B cell (primary cell): Measurements from ENCODE around the gene SSUH2. TPM values are rescaled to one million over a fixed set of nuclear protein-coding genes. Genes with fewer than 3 reads are reported as not detected.

Experiments
- ATAC-seq: fragments of 200-7000 bp; cut with Tn5 transposase; one replicate; pipeline ENCODE4 v1.10.0; 2021; ENCODE audit warnings: low read depth, mild to moderate bottlenecking, moderate number of reproducible peaks, moderate library complexity
- CTCF ChIA-PET: fragments of 350-600 bp; sonication (Branson Sonifier 250); formaldehyde crosslinking; loops from one replicate; lab custom pipeline; 2021; ENCODE audit warnings: antibody characterized with exemption, inconsistent platforms; lab: Charles Lee
- POLR2A ChIA-PET: fragments of 350-600 bp; sonication (Branson Sonifier 250); formaldehyde crosslinking; loops from one replicate; lab custom pipeline; 2021; ENCODE audit warnings: antibody characterized with exemption; lab: Charles Lee
- DNase-seq: peaks from one replicate; pipeline ENCODE4 v3.0.0; 2013
- H2AFZ ChIP-seq: 2 replicates; pipeline ENCODE4 v1.6.1; 2012; ENCODE audit warnings: mild to moderate bottlenecking, low read depth, low read length; ENCODE audit not compliant: insufficient read depth, poor library complexity, severe bottlenecking
- H3K27ac ChIP-seq, 2 donors: 1 replicate in 1 of 2; 2 replicates in 1 of 2; pipeline ENCODE4 v1.5.1; 2012 to 2013; ENCODE audit warnings: low read length in 2 of 2, mild to moderate bottlenecking in 2 of 2, moderate library complexity in 1 of 2
- H3K27me3 ChIP-seq, 4 experiments: fragments of 200-600 bp in 1 of 4; sonication (generic) in 1 of 4; replicated peaks in 1 of 4; 1 replicate in 2 of 4; 2 replicates in 2 of 4; pipeline versions ENCODE4 v1.6.1 to v1.7.0; 2013 to 2016; ENCODE audit warnings: low read length in 3 of 4, mild to moderate bottlenecking in 2 of 4, mixed read lengths in 1 of 4, moderate library complexity in 1 of 4; ENCODE audit not compliant: insufficient read depth in 4 of 4, control insufficient read depth in 3 of 4; ENCODE audit errors: control extremely low read depth in 1 of 4
- H3K36me3 ChIP-seq, 2 experiments: replicated peaks in 1 of 2; 1 replicate in 1 of 2; 2 replicates in 1 of 2; pipeline versions ENCODE4 v1.6.1 to v1.7.1; 2013; ENCODE audit warnings: low read length in 1 of 2; ENCODE audit not compliant: insufficient read depth in 2 of 2, control insufficient read depth in 1 of 2; ENCODE audit errors: control extremely low read depth in 1 of 2, extremely low read depth in 1 of 2
- H3K4me1 ChIP-seq, 2 donors: fragments of 200-600 bp in 1 of 2; sonication (generic) in 1 of 2; 1 replicate in 1 of 2; 2 replicates in 1 of 2; pipeline versions ENCODE4 v1.5.1 to v1.6.1; 2013 to 2017; ENCODE audit warnings: low read length in 2 of 2; ENCODE audit not compliant: control insufficient read depth in 2 of 2, insufficient read depth in 2 of 2
- H3K4me2 ChIP-seq: replicated peaks from 2 replicates; pipeline ENCODE3; 2012; ENCODE audit warnings: mild to moderate bottlenecking, low read depth, low read length; ENCODE audit not compliant: poor library complexity, severe bottlenecking
- H3K4me3 ChIP-seq, 5 experiments: fragments of 200-600 bp in 1 of 5; sonication (generic) in 1 of 5; 1 replicate in 3 of 5; 2 replicates in 2 of 5; pipeline versions ENCODE4 v1.5.1 to v1.7.0; 2011 to 2016; ENCODE audit warnings: low read length in 4 of 5, mild to moderate bottlenecking in 4 of 5, low read depth in 2 of 5, control low read depth in 1 of 5, moderate library complexity in 1 of 5; ENCODE audit not compliant: insufficient read depth in 1 of 5; ENCODE audit errors: control extremely low read depth in 1 of 5, extremely low read depth in 1 of 5
- H3K79me2 ChIP-seq: fragments of 200-600 bp; sonication (generic); one replicate; pipeline ENCODE4 v1.6.0; 2016; ENCODE audit warnings: low read length; ENCODE audit not compliant: control insufficient read depth, insufficient read depth
- H3K9ac ChIP-seq: fragments of 200-600 bp; sonication (generic); 2 replicates; pipeline ENCODE4 v1.6.1; 2017; ENCODE audit warnings: mild to moderate bottlenecking, low read length, moderate library complexity
- H3K9me3 ChIP-seq, 3 donors: one replicate each; pipeline versions ENCODE4 v1.6.1 to v1.7.1; 2013; ENCODE audit warnings: low read length in 2 of 3; ENCODE audit not compliant: control insufficient read depth in 2 of 3, insufficient read depth in 1 of 3; ENCODE audit errors: control extremely low read depth in 1 of 3
- H4K20me1 ChIP-seq: 2 replicates; pipeline ENCODE4 v1.6.0; 2012; ENCODE audit warnings: mild to moderate bottlenecking, low read length; ENCODE audit not compliant: insufficient read depth, control insufficient read depth, poor library complexity, severe bottlenecking
- H3K27ac Mint-ChIP-seq: one replicate; pipeline ENCODE4 v1.8.0; 2021; ENCODE audit warnings: mixed read lengths
- H3K27me3 Mint-ChIP-seq: one replicate; pipeline ENCODE4 v1.8.0; 2021; ENCODE audit warnings: mixed read lengths
- H3K4me1 Mint-ChIP-seq: one replicate; pipeline ENCODE4 v1.8.0; 2021; ENCODE audit warnings: mixed read lengths
- H3K4me3 Mint-ChIP-seq: one replicate; pipeline ENCODE4 v1.8.0; 2021; ENCODE audit warnings: mixed read lengths
- H3K9me3 Mint-ChIP-seq: one replicate; pipeline ENCODE4 v1.8.0; 2022; ENCODE audit warnings: mixed read lengths; ENCODE audit not compliant: insufficient read depth
- EZH2 ChIP-seq: IDR thresholded peaks from 2 replicates; pipeline ENCODE4 v1.6.1; 2012; ENCODE audit warnings: borderline replicate concordance, low read depth, mild to moderate bottlenecking, moderate library complexity, low read length; ENCODE audit not compliant: insufficient read depth, poor library complexity, severe bottlenecking
- WGBS: methylation state at CpG from one replicate; pipeline ENCODE4 v1.1.5; 2013; ENCODE audit warnings: missing lambda C conversion rate; ENCODE audit not compliant: insufficient coverage; 5-methylcytosine and 5-hydroxymethylcytosine counted together
- intact Hi-C: fragments of 100-400 bp; cut with micrococcal nuclease; formaldehyde crosslinking; loops from one replicate; pipeline ENCODE4 v1.10.0; 2022
- polyA plus RNA-seq: library from polyadenylated mRNA; depleted of rRNA; stranded (reverse); fragments of >200 nt; gene quantifications from 2 replicates; pipeline ENCODE4 v1.2.3, GENCODE V29; 2012
- total RNA-seq, 2 donors: library from RNA; stranded (reverse); fragments of 120-200 nt in 1 of 2; gene quantifications; 1 replicate in 1 of 2; 2 replicates in 1 of 2; pipeline versions ENCODE4 v1.2.3 to v1.2.4, GENCODE V29; 2013 to 2022
- TF ChIP-seq, protein P1 (sequence below): fragments of 200-600 bp; IDR thresholded peaks from one replicate; pipeline ENCODE4 v1.8.0; 2022; ENCODE audit warnings: antibody characterized with exemption, mild to moderate bottlenecking

Gene SSUH2
- total and polyA plus RNA-seq, 2 donors (not counting 1 experiment from before 2014, with no cell fraction given) = not detected

DNA sequence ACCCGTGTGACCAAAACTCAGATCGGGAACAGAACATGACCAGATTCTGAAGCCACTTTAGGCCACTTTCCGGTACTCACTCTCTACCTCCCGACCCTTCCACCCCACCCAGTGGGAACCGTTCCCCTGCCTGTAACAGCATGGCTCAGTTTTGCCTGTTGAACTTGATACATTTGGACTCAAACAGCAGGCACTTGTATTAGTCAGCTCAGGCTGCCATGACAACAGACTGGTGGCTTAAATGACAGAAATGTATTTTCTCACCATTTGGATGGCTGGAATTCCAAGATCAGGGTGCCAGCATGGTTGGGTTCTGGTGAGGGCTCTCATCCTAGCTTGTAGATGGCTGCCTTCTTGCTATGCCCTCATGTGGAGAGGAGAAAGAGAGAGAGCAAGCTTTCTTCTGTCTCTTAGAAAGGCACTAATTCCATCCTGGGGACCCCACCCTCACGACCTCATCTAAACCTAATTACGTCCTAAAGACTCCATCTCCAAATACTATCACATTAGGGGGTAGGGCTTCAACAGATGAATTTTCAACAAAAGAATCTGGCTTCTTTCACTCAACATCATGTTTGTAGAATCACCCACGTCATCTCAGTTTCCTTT lies 9.3 kb upstream of the SSUH2 start:
- H4K20me1 ChIP-seq = no peaks in the 10 kb centered on the region
- 92% methylated on average over 5 of the region's 8 CpGs for WGBS
- CTCF ChIA-PET = no interaction called here
- H3K9me3 Mint-ChIP-seq = peaks cover 4% of the 10 kb centered on the region
- H3K4me3 ChIP-seq = no peak overlapping the region
- intact Hi-C loops = no loop called here
- peaks cover 18% of the 10 kb centered on the region for H3K4me1 Mint-ChIP-seq
- peaks cover 12% of the 10 kb centered on the region for H3K27me3 Mint-ChIP-seq
- H3K9me3 ChIP-seq = peaks cover 0 to 8% (median 0%) of the 10 kb centered on the region in 3 donors
- peaks cover 0 to 3% (median 0%) of the 10 kb centered on the region in 4 experiments for H3K27me3 ChIP-seq
- H3K4me1 ChIP-seq = peaks cover 11 to 14% of the 10 kb centered on the region in 2 donors
- H3K36me3 ChIP-seq = no peaks in the 10 kb centered on the region
- POLR2A ChIA-PET = no interaction called here
- no peak overlapping the region for H2AFZ ChIP-seq
- no peak for DNase-seq
- H3K79me2 ChIP-seq = no peaks in the 10 kb centered on the region
- TF ChIP-seq EZH2 = no peak
- no peak overlapping the region for H3K9ac ChIP-seq
- H3K27ac ChIP-seq = no peak overlapping the region
- H3K4me2 ChIP-seq = no peak overlapping the region
- H3K27ac Mint-ChIP-seq = no peak overlapping the region
- ATAC-seq = no peak
- H3K4me3 Mint-ChIP-seq = no peak overlapping the region

DNA sequence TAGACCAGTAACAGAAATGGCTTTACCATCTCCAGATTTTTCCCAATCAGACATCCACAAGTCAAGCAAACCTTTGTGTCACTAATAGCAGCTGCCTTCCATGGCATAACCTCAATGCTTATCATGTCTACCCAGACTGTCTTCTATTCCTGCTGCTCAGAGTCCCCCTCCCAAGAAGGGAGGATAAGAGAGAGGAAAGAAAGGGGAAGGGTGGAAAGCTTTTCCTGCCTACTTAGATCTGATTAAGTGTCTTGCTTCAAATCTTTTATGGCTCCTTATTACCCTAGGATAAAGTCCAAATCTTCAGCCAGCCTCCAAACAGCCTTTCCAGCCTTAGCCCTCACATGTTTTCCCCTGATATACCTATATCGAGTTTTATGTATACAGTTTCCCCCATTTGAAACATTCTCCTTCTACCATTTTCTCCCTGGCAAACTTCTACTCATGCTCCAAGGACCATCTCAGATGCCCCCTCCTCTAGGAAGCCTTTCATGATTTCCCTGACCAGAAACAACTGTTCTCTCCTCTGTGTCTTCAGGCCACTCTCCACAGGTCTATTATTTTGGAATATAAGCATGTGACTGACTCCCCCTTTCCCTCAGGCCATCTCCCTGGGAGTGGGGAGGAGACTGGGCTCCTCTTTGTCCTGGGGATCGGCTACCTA lies 7.9 kb upstream of the SSUH2 start:
- Histone ChIP-seq H3K27me3 (peaks cover 0 to 3% (median 0%) of the 10 kb centered on the region in 4 experiments), H3K9ac (no peak overlapping the region), H3K79me2 (no peaks in the 10 kb centered on the region), H2AFZ (no peak overlapping the region), H3K36me3 (no peaks in the 10 kb centered on the region), H3K4me2 (no peak overlapping the region), H3K4me3 (no peak overlapping the region), H3K4me1 (no peaks in the 10 kb centered on the region), H3K27ac (no peak overlapping the region), H4K20me1 (no peaks in the 10 kb centered on the region), H3K9me3 (peaks cover 0 to 4% (median 0%) of the 10 kb centered on the region in 3 donors)
- peaks cover 12% of the 10 kb centered on the region for H3K27me3 Mint-ChIP-seq
- peaks cover 4% of the 10 kb centered on the region for H3K9me3 Mint-ChIP-seq
- 94% methylated on average over 1 of the region's 2 CpGs for WGBS
- no peak overlapping the region for H3K4me3 Mint-ChIP-seq
- intact Hi-C loops = no loop called here
- H3K27ac Mint-ChIP-seq = no peak overlapping the region
- no peak for DNase-seq
- CTCF ChIA-PET = no interaction called here
- POLR2A ChIA-PET = no interaction called here
- TF ChIP-seq EZH2 = no peak
- TF ChIP-seq, protein P1, sequence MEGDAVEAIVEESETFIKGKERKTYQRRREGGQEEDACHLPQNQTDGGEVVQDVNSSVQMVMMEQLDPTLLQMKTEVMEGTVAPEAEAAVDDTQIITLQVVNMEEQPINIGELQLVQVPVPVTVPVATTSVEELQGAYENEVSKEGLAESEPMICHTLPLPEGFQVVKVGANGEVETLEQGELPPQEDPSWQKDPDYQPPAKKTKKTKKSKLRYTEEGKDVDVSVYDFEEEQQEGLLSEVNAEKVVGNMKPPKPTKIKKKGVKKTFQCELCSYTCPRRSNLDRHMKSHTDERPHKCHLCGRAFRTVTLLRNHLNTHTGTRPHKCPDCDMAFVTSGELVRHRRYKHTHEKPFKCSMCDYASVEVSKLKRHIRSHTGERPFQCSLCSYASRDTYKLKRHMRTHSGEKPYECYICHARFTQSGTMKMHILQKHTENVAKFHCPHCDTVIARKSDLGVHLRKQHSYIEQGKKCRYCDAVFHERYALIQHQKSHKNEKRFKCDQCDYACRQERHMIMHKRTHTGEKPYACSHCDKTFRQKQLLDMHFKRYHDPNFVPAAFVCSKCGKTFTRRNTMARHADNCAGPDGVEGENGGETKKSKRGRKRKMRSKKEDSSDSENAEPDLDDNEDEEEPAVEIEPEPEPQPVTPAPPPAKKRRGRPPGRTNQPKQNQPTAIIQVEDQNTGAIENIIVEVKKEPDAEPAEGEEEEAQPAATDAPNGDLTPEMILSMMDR = no peak
- H3K4me1 Mint-ChIP-seq = peaks cover 5% of the 10 kb centered on the region
- ATAC-seq = no peak
